Measurements from ENCODE around the gene HOXA3. TPM values are rescaled to one million over a fixed set of nuclear protein-coding genes. Genes with fewer than 3 reads are reported as not detected.

HOXA3 gene
- total RNA-seq, 4 donors from 2014 or later = 1.8 to 11.0 (median 4.3) TPM

GRCh38 chr7:27124902-27125689, 27.3 kb downstream of the HOXA3 start:
- peak; percentile 18 for DNase-seq (ENCODE audit: low spot score)
- no peak for TF ChIP-seq CTCF (IDR thresholded peaks at IDR 0.05)
- ATAC-seq (ENCODE audit: low FRiP score) = no peak

GRCh38 chr7:27124096-27124901, 28.1 kb downstream of the HOXA3 start:
- TF ChIP-seq CTCF (IDR thresholded peaks at IDR 0.05) = no peak
- DNase-seq (ENCODE audit: low spot score) (peak; percentile 22), ATAC-seq (ENCODE audit: low FRiP score) (peak; percentile 81)

GRCh38 chr7:27123477-27124053, 28.8 kb downstream of the HOXA3 start:
- ATAC-seq (ENCODE audit: low FRiP score) (no peak), DNase-seq (ENCODE audit: low spot score) (no peak)
- no peak for TF ChIP-seq CTCF (IDR thresholded peaks at IDR 0.05)

GRCh38 chr7:27123007-27123476, 29.3 kb downstream of the HOXA3 start:
- TF ChIP-seq CTCF (IDR thresholded peaks at IDR 0.05) = no peak
- DNase-seq (ENCODE audit: low spot score) = no peak
- no peak for ATAC-seq (ENCODE audit: low FRiP score)

- DNase-seq (ENCODE audit: low spot score) (no peak), ATAC-seq (ENCODE audit: low FRiP score) (no peak)
- TF ChIP-seq CTCF (IDR thresholded peaks at IDR 0.05) = no peak
These were observed 30.1 kb downstream of the HOXA3 start for GRCh38 chr7:27122077-27122910.

GRCh38 chr7:27121684-27122076, 30.7 kb downstream of the HOXA3 start:
- ATAC-seq (ENCODE audit: low FRiP score) = no peak
- TF ChIP-seq CTCF (IDR thresholded peaks at IDR 0.05) = no peak
- no peak for DNase-seq (ENCODE audit: low spot score)

Data from omental fat pad (tissue), 4 donors.